ENCODE data around the gene DSN1. TPM values are rescaled to one million over a fixed set of nuclear protein-coding genes. Genes with fewer than 3 reads are reported as not detected.

Gene DSN1
- polyA plus RNA-seq, 1 donor from 2014 or later = 15.4 TPM

GRCh38 chr20:36784116-36784515, 10.6 kb upstream of the DSN1 start:
- Mint-ChIP-seq H3K4me1 (peaks cover 0 to 2% (median 0%) of the 10 kb centered on the region in 3 donors), H3K27me3 (no peaks in the 10 kb centered on the region), H3K9me3 (no peaks in the 10 kb centered on the region), H3K36me3 (peaks cover 5% of the 10 kb centered on the region), H3K27ac (no peak overlapping the region), H3K4me3 (no peak overlapping the region)

DNA sequence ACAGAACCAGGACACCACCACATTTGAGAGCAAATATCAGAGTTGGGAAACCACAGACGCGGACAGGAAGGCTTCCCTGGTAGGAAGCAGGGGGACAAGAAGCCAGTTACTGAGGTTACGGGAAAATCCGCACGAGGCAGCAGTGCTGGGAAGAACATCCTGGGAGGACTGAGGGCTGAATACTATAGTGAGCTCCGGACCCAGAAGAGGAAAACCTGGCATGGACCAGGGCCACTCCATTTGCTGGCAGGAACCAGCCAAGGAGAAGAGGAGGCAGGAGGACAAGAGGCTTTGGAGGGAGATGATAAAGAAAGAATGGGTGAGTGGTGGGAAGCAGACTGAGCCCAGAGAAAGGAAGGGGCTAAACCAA, 6.1 kb upstream of the DSN1 start:
- H3K9me3 Mint-ChIP-seq = no peaks in the 10 kb centered on the region
- no peaks in the 10 kb centered on the region for H3K27me3 Mint-ChIP-seq
- H3K27ac Mint-ChIP-seq = no peak overlapping the region
- no peak overlapping the region for H3K4me3 Mint-ChIP-seq
- H3K4me1 Mint-ChIP-seq = peaks cover 2 to 11% (median 3%) of the 10 kb centered on the region in 3 donors
- H3K36me3 Mint-ChIP-seq = peaks cover 5% of the 10 kb centered on the region

DNA sequence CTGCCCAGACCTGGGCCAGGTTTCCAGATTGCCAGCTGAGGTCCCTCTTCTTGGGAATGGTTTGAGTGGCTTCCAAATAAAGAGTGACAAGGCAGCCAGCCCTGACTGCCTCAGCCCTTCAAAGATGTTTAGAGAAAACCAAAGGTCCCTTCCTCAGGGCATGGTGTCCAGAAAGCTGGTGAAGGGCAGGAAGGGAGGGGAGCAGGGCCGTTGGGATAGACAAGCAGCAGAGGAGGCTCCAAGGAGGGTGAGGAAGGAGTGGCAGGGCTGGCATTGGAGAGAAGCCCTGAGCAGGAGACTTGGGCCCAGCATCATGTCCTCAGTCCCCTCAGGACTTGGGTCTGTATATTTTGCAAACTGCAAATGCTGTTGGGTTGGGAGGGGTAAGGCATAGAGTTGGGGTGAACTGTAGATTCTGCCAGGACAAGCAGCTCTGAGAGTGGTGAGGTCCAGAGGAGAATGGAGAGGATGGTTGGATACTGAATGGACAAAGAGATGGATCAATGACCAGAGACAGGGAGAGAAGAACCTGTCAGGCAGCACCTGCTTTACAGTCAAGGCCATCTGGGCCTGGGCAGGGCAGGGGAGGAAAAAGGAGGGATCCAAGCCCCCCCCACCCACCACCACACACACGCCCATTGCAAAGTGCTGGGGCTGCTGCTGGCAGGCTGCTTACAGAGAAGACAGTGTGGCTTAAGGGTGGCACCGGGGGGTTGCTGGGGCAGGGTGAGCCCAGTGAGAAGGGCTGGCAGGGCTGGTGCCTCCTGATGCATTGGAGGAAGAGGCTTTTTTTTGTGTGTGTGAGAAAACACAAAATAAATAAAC, 5.5 kb upstream of the DSN1 start:
- peaks cover 2 to 14% (median 3%) of the 10 kb centered on the region in 3 donors for H3K4me1 Mint-ChIP-seq
- H3K4me3 Mint-ChIP-seq = no peak overlapping the region
- peak overlapping the region in 1 of 3 donors; percentile 57 for H3K27ac Mint-ChIP-seq
- H3K27me3 Mint-ChIP-seq = no peaks in the 10 kb centered on the region
- peaks cover 5% of the 10 kb centered on the region for H3K36me3 Mint-ChIP-seq
- no peaks in the 10 kb centered on the region for H3K9me3 Mint-ChIP-seq

GRCh38 chr20:36777576-36777975, 4.0 kb upstream of the DSN1 start:
- H3K27ac Mint-ChIP-seq = no peak overlapping the region
- no peak overlapping the region for H3K4me3 Mint-ChIP-seq
- no peaks in the 10 kb centered on the region for H3K36me3 Mint-ChIP-seq
- H3K27me3 Mint-ChIP-seq = peaks cover 2% of the 10 kb centered on the region
- H3K4me1 Mint-ChIP-seq = peaks cover 10 to 21% (median 10%) of the 10 kb centered on the region in 3 donors
- no peaks in the 10 kb centered on the region for H3K9me3 Mint-ChIP-seq

- H3K4me1 Mint-ChIP-seq = peaks cover 12 to 21% (median 12%) of the 10 kb centered on the region in 3 donors
- no peaks in the 10 kb centered on the region for H3K36me3 Mint-ChIP-seq
- no peak overlapping the region for H3K27ac Mint-ChIP-seq
- H3K4me3 Mint-ChIP-seq = peak overlapping the region in 1 of 4 donors; percentile 90
- H3K27me3 Mint-ChIP-seq = peaks cover 2% of the 10 kb centered on the region
- no peaks in the 10 kb centered on the region for H3K9me3 Mint-ChIP-seq
Measured at GRCh38 chr20:36777167-36777566, 3.6 kb upstream of the DSN1 start.

- H3K36me3 Mint-ChIP-seq = no peaks in the 10 kb centered on the region
- H3K27me3 Mint-ChIP-seq = peaks cover 2% of the 10 kb centered on the region
- no peaks in the 10 kb centered on the region for H3K9me3 Mint-ChIP-seq
- peak overlapping the region in 2 of 3 donors; percentile 67 to 69 for H3K27ac Mint-ChIP-seq
- H3K4me1 Mint-ChIP-seq = peaks cover 15 to 31% (median 16%) of the 10 kb centered on the region in 3 donors
- peak overlapping the region in 3 of 4 donors; percentile 24 to 90 (median 57) for H3K4me3 Mint-ChIP-seq
Measured at GRCh38 chr20:36775826-36776225, 2.3 kb upstream of the DSN1 start.

GRCh38 chr20:36775196-36775595, 1.6 kb upstream of the DSN1 start:
- H3K27ac Mint-ChIP-seq = peak overlapping the region in 2 of 3 donors; percentile 76 to 99
- no peaks in the 10 kb centered on the region for H3K36me3 Mint-ChIP-seq
- H3K4me3 Mint-ChIP-seq = peak overlapping the region; percentile 60 to 98 (median 88)
- peaks cover 2% of the 10 kb centered on the region for H3K27me3 Mint-ChIP-seq
- no peaks in the 10 kb centered on the region for H3K9me3 Mint-ChIP-seq
- H3K4me1 Mint-ChIP-seq = peaks cover 16 to 33% (median 17%) of the 10 kb centered on the region in 3 donors

DNA sequence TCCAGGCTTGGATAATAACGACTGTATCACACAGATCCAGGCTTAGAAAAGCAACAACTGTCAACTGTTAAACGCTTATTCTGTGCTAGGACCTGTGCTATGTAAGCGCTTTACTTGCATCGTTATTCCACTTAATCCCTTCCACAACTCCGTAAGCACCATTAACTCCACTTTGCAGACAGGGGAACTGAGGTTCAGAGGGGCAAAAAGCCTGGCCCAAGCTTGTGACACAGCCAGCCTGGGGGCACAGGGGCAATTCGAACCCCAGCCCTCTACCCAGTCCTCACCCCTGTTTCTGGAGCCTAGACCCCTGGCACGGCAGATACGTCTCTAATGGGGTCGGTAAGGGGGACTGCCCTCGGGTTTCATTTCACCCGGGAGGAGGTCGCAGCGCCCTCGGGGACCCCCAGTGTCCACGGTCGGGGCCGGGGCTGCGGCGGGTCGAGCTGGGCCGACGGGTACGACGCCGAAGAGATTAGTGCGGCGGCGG, 411 bp downstream of the DSN1 start:
- peak overlapping the region; percentile 86 to 100 (median 99) for H3K27ac Mint-ChIP-seq
- no peaks in the 10 kb centered on the region for H3K36me3 Mint-ChIP-seq
- peaks cover 2% of the 10 kb centered on the region for H3K27me3 Mint-ChIP-seq
- peak overlapping the region; percentile 90 to 99 (median 98) for H3K4me3 Mint-ChIP-seq
- peaks cover 13 to 41% (median 24%) of the 10 kb centered on the region in 3 donors for H3K4me1 Mint-ChIP-seq
- no peaks in the 10 kb centered on the region for H3K9me3 Mint-ChIP-seq

DNA sequence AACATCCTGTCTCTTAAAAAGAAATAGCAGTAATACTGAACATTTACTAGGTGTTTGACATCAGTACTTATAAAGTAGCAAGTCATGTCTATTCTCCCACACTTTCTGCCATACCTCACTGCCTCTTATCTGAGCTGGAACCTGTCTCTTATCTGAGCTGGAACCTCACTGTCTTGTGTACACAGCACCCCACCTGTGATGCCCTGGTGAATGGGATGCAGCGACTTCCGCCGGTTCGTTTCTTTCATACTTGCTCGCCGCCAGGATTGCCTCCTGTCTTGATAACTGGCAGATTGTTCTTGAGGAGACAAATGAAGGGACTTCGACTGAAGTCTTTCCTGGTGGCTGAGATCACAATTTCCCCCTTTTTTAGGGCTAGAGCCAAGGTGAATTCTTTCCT, 2.9 kb downstream of the DSN1 start:
- Mint-ChIP-seq H3K4me1 (peaks cover 13 to 37% (median 20%) of the 10 kb centered on the region in 3 donors), H3K4me3 (peak overlapping the region in 1 of 4 donors; percentile 68), H3K27ac (peak overlapping the region in 1 of 3 donors; percentile 14), H3K36me3 (no peaks in the 10 kb centered on the region), H3K27me3 (peaks cover 2% of the 10 kb centered on the region), H3K9me3 (no peaks in the 10 kb centered on the region)

DNA sequence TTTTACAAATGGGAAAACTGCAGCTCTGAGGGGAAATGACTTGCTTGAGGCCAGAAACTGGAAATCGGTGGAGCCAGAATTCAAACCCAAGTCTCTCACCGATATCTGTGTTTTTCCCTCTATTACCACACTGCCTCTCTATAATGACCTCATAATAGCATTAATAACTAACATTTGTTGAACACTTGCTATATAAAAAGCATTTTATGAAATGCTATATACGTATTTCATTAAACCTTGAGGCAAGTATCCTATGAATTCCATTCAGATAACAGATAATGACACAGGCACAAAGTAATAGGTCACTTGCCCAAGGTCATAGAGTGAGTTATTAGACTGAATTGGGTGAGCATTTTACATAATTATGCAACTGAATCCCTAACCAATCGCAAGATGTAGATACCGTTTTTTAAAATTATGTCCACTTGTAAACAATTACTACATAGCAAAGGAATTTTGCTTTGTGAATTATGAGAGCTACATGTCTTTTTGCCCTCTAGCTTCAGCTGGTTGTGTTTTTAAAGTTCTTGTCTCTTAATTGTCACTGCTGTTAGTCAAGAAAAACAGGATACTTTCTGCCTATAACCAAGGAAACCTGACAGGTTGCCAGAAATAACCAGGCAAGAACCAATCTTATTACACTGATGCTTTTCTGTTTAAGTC, 4.7 kb downstream of the DSN1 start:
- Mint-ChIP-seq H3K4me3 (peak overlapping the region in 1 of 4 donors; percentile 49), H3K9me3 (no peaks in the 10 kb centered on the region), H3K36me3 (no peaks in the 10 kb centered on the region), H3K27me3 (peaks cover 2% of the 10 kb centered on the region), H3K4me1 (peaks cover 13 to 26% (median 20%) of the 10 kb centered on the region in 3 donors), H3K27ac (no peak overlapping the region)

GRCh38 chr20:36761125-36761524, 12.4 kb downstream of the DSN1 start:
- Mint-ChIP-seq H3K4me3 (no peak overlapping the region), H3K36me3 (peaks cover 6% of the 10 kb centered on the region), H3K9me3 (no peaks in the 10 kb centered on the region), H3K4me1 (peaks cover 13 to 18% (median 14%) of the 10 kb centered on the region in 3 donors), H3K27me3 (peaks cover 2% of the 10 kb centered on the region), H3K27ac (no peak overlapping the region)

DNA sequence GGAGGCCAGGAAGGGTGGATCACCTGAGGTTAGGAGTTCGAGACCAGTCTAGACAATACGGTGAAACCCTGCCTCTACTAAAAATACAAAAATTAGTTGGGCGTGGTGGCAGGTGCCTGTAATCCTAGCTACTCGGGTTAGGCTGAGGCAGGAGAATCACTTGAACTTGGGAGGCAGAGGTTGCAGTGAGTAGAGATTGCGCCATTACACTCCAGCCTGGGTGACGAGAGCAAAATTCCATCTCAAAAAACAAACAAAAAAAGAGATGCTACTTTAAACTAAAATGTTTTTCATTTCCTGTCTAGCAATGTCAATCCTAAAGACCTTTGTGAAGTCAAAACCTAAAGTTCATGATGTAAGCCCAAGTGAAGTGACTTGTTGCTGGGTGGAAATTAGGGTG, 12.9 kb downstream of the DSN1 start:
- Mint-ChIP-seq H3K27ac (peak overlapping the region in 1 of 3 donors; percentile 35), H3K4me1 (peaks cover 13 to 18% (median 14%) of the 10 kb centered on the region in 3 donors), H3K9me3 (no peaks in the 10 kb centered on the region), H3K36me3 (peaks cover 6% of the 10 kb centered on the region), H3K4me3 (no peak overlapping the region), H3K27me3 (peaks cover 2% of the 10 kb centered on the region)

GRCh38 chr20:36758276-36758675, 15.3 kb downstream of the DSN1 start:
- no peaks in the 10 kb centered on the region for H3K9me3 Mint-ChIP-seq
- H3K36me3 Mint-ChIP-seq = peaks cover 9% of the 10 kb centered on the region
- H3K27ac Mint-ChIP-seq = peak overlapping the region in 1 of 3 donors; percentile 87
- peaks cover 2% of the 10 kb centered on the region for H3K27me3 Mint-ChIP-seq
- peaks cover 19 to 21% (median 21%) of the 10 kb centered on the region in 3 donors for H3K4me1 Mint-ChIP-seq
- peak overlapping the region in 1 of 4 donors; percentile 96 for H3K4me3 Mint-ChIP-seq

DNA sequence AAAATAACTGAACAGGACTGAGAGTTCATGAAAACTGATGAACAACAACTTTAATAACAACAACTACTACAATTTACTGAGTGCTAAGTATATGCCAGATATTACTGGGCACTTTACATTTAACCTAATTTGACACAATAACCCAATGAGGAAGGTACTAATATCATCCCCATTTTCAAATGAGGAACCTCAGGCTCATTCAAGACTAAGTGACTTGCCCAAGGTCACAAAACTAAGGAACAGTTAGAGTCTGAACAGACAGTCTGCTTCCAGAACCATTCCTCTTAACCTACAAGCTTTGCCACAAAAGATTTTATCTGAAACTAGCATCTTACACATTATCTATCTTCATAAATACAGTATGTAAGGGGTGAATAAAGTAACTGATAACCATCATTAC, 17.1 kb downstream of the DSN1 start:
- no peaks in the 10 kb centered on the region for H3K9me3 Mint-ChIP-seq
- peaks cover 19 to 21% (median 21%) of the 10 kb centered on the region in 3 donors for H3K4me1 Mint-ChIP-seq
- peak overlapping the region; percentile 40 to 73 (median 63) for H3K27ac Mint-ChIP-seq
- H3K4me3 Mint-ChIP-seq = peak overlapping the region in 2 of 4 donors; percentile 10 to 13
- H3K27me3 Mint-ChIP-seq = peaks cover 2% of the 10 kb centered on the region
- H3K36me3 Mint-ChIP-seq = peaks cover 7% of the 10 kb centered on the region

DNA sequence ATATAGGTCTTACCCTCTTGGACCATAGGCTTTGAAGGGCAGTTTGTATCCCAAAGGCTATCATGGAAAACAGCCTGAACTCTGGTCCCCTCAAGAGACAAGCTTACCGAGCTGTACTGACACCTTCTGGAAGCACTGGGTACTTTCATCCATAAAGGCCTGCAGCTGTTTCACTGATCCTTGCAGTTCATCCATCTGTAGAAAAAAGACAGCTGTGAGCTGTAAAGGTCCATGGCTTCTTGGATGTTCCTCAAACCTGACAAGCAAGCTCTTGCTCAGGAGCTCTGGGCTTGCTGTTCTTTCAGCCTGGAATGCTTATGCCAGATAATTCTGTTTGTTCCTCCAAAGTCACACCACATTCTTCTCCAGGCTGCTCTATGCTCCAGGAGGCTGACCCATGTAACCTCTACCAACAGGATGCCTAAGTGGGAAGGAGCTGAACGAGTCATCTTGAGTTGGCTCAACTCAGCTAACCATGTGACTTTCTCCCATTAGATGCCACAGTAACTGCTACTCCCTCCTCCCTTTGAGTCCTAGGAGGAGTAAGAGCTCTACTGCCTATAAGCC, 18.8 kb downstream of the DSN1 start:
- Mint-ChIP-seq H3K9me3 (no peaks in the 10 kb centered on the region), H3K36me3 (peaks cover 9% of the 10 kb centered on the region), H3K4me1 (peaks cover 19 to 21% (median 21%) of the 10 kb centered on the region in 3 donors)

More for the DNA sequence above, 18.8 kb downstream of the DSN1 start:
- Mint-ChIP-seq H3K27me3 (peaks cover 2% of the 10 kb centered on the region), H3K27ac (peak overlapping the region in 1 of 3 donors; percentile 37), H3K4me3 (peak overlapping the region in 1 of 4 donors; percentile 38)

All from IgD-negative memory B cell (primary cell).